CD4-positive, alpha-beta T cell treated with Interleukin-10 for 1 hour (primary cell): Measurements from ENCODE around the gene VRK3.
A peak's percentile ranks its signal among the peaks of the same experiment; 100 is the strongest.
"Not testable (repeated sequence)": the region's sequence is repeated elsewhere in the genome, so short reads cannot be mapped to it uniquely, and the experiment has no call there.

Source experiments
- DNase-seq: peaks from one replicate; pipeline ENCODE4 v3.0.0-alpha.2; 2020

VRK3 gene

GRCh38 chr19:50025022-50025793 is at the start of gene VRK3:
Gene VRK3, minus strand, starts transcription at chr19:50025372. Its CDS starts 9,210 bp downstream, at chr19:50016162.
- peak; percentile 100 for DNase-seq

- not testable (repeated sequence) for DNase-seq
Measured at GRCh38 chr19:50068382-50068781, 43.2 kb upstream of the VRK3 start.

- DNase-seq, result no peak
Measured at GRCh38 chr19:50067575-50067974, 42.4 kb upstream of the VRK3 start.

- no peak for DNase-seq
Measured at GRCh38 chr19:50065938-50066337, 40.8 kb upstream of the VRK3 start.

GRCh38 chr19:50061650-50062049 is 36.5 kb upstream of the VRK3 start:
- no peak for DNase-seq

GRCh38 chr19:50060107-50060506 is 34.9 kb upstream of the VRK3 start:
- no peak for DNase-seq

GRCh38 chr19:50059045-50059444 is 33.9 kb upstream of the VRK3 start:
- DNase-seq, result no peak

- no peak for DNase-seq
Measured at GRCh38 chr19:50058425-50058824, 33.3 kb upstream of the VRK3 start.

- no peak for DNase-seq
Measured at GRCh38 chr19:50053119-50053518, 27.9 kb upstream of the VRK3 start.

- no peak for DNase-seq
Measured at GRCh38 chr19:50051964-50052363, 26.8 kb upstream of the VRK3 start.

- DNase-seq, result not testable (repeated sequence)
Measured at GRCh38 chr19:50051228-50051895, 26.2 kb upstream of the VRK3 start.

GRCh38 chr19:50050406-50051227 is 25.4 kb upstream of the VRK3 start:
- peak; percentile 91 for DNase-seq

- no peak for DNase-seq
Measured at GRCh38 chr19:50047671-50048070, 22.5 kb upstream of the VRK3 start.

GRCh38 chr19:50046649-50047503 is 21.7 kb upstream of the VRK3 start:
- peak; percentile 68 for DNase-seq

- DNase-seq, result no peak
Measured at GRCh38 chr19:50044922-50045321, 19.8 kb upstream of the VRK3 start.

GRCh38 chr19:50043967-50044366 is 18.8 kb upstream of the VRK3 start:
- no peak for DNase-seq

- DNase-seq, result no peak
Measured at GRCh38 chr19:50042363-50043024, 17.3 kb upstream of the VRK3 start.

GRCh38 chr19:50040967-50041366 is 15.8 kb upstream of the VRK3 start:
- no peak for DNase-seq

GRCh38 chr19:50039968-50040367 is 14.8 kb upstream of the VRK3 start:
- no peak for DNase-seq

- DNase-seq, result no peak
Measured at GRCh38 chr19:50036908-50037307, 11.7 kb upstream of the VRK3 start.

GRCh38 chr19:50030937-50031336 is 5.8 kb upstream of the VRK3 start:
- DNase-seq, result no peak

- no peak for DNase-seq
Measured at GRCh38 chr19:50030225-50030624, 5.1 kb upstream of the VRK3 start.
